ENCODE measurements around the gene ANKMY1. TPM values are rescaled to one million over a fixed set of nuclear protein-coding genes. Genes with fewer than 3 reads are reported as not detected.

ANKMY1 gene
- total RNA-seq, 1 donor, result 5.2 TPM

GRCh38 chr2:240512666-240513535, 44.9 kb downstream of the ANKMY1 start:
- no peak for TF ChIP-seq CTCF (IDR thresholded peaks at IDR 0.05; ENCODE audit: insufficient read depth, low read depth, low read length)
- no peak overlapping the region for H3K4me3 ChIP-seq (ENCODE audit: low read depth, low read length)
- DNase-seq (ENCODE audit: low read depth), result no peak

GRCh38 chr2:240512109-240512485, 45.7 kb downstream of the ANKMY1 start:
- TF ChIP-seq CTCF (IDR thresholded peaks at IDR 0.05; ENCODE audit: insufficient read depth, low read depth, low read length), result no peak
- no peak for DNase-seq (ENCODE audit: low read depth)
- no peak overlapping the region for H3K4me3 ChIP-seq (ENCODE audit: low read depth, low read length)

GRCh38 chr2:240511351-240512108, 46.3 kb downstream of the ANKMY1 start:
- no peak for DNase-seq (ENCODE audit: low read depth)
- H3K4me3 ChIP-seq (ENCODE audit: low read depth, low read length), result no peak overlapping the region
- TF ChIP-seq CTCF (IDR thresholded peaks at IDR 0.05; ENCODE audit: insufficient read depth, low read depth, low read length), result no peak

GRCh38 chr2:240510513-240511210, 47.1 kb downstream of the ANKMY1 start:
- H3K4me3 ChIP-seq (ENCODE audit: low read depth, low read length), result no peak overlapping the region
- no peak for TF ChIP-seq CTCF (IDR thresholded peaks at IDR 0.05; ENCODE audit: insufficient read depth, low read depth, low read length)
- DNase-seq (ENCODE audit: low read depth), result no peak

- no peak overlapping the region for H3K4me3 ChIP-seq (ENCODE audit: low read depth, low read length)
- no peak for DNase-seq (ENCODE audit: low read depth)
- no peak for TF ChIP-seq CTCF (IDR thresholded peaks at IDR 0.05; ENCODE audit: insufficient read depth, low read depth, low read length)
Measured at GRCh38 chr2:240509667-240510512, 47.9 kb downstream of the ANKMY1 start.
